ENCODE data around the gene CPPED1. TPM values are rescaled to one million over a fixed set of nuclear protein-coding genes. Genes with fewer than 3 reads are reported as not detected.

Gene CPPED1
- total and polyA plus RNA-seq, 2 experiments from 2014 or later = 6.2 to 7.3 TPM

GRCh38 chr16:12669908-12670307 is 133.8 kb downstream of the CPPED1 start (continued):
- TF ChIP-seq, protein P1, sequence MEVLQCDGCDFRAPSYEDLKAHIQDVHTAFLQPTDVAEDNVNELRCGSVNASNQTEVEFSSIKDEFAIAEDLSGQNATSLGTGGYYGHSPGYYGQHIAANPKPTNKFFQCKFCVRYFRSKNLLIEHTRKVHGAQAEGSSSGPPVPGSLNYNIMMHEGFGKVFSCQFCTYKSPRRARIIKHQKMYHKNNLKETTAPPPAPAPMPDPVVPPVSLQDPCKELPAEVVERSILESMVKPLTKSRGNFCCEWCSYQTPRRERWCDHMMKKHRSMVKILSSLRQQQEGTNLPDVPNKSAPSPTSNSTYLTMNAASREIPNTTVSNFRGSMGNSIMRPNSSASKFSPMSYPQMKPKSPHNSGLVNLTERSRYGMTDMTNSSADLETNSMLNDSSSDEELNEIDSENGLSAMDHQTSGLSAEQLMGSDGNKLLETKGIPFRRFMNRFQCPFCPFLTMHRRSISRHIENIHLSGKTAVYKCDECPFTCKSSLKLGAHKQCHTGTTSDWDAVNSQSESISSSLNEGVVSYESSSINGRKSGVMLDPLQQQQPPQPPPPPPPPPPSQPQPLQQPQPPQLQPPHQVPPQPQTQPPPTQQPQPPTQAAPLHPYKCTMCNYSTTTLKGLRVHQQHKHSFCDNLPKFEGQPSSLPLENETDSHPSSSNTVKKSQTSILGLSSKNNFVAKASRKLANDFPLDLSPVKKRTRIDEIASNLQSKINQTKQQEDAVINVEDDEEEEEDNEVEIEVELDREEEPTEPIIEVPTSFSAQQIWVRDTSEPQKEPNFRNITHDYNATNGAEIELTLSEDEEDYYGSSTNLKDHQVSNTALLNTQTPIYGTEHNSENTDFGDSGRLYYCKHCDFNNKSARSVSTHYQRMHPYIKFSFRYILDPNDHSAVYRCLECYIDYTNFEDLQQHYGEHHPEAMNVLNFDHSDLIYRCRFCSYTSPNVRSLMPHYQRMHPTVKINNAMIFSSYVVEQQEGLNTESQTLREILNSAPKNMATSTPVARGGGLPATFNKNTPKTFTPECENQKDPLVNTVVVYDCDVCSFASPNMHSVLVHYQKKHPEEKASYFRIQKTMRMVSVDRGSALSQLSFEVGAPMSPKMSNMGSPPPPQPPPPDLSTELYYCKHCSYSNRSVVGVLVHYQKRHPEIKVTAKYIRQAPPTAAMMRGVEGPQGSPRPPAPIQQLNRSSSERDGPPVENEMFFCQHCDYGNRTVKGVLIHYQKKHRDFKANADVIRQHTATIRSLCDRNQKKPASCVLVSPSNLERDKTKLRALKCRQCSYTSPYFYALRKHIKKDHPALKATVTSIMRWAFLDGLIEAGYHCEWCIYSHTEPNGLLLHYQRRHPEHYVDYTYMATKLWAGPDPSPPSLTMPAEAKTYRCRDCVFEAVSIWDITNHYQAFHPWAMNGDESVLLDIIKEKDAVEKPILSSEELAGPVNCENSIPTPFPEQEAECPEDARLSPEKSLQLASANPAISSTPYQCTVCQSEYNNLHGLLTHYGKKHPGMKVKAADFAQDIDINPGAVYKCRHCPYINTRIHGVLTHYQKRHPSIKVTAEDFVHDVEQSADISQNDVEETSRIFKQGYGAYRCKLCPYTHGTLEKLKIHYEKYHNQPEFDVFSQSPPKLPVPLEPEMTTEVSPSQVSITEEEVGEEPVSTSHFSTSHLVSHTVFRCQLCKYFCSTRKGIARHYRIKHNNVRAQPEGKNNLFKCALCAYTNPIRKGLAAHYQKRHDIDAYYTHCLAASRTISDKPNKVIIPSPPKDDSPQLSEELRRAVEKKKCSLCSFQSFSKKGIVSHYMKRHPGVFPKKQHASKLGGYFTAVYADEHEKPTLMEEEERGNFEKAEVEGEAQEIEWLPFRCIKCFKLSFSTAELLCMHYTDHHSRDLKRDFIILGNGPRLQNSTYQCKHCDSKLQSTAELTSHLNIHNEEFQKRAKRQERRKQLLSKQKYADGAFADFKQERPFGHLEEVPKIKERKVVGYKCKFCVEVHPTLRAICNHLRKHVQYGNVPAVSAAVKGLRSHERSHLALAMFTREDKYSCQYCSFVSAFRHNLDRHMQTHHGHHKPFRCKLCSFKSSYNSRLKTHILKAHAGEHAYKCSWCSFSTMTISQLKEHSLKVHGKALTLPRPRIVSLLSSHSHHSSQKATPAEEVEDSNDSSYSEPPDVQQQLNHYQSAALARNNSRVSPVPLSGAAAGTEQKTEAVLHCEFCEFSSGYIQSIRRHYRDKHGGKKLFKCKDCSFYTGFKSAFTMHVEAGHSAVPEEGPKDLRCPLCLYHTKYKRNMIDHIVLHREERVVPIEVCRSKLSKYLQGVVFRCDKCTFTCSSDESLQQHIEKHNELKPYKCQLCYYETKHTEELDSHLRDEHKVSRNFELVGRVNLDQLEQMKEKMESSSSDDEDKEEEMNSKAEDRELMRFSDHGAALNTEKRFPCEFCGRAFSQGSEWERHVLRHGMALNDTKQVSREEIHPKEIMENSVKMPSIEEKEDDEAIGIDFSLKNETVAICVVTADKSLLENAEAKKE (CRISPR knock-in tag; IDR thresholded peaks at IDR 0.05) = no peak
- TF ChIP-seq ZNF331 (CRISPR knock-in tag; IDR thresholded peaks at IDR 0.05; ENCODE audit: low read depth) (no peak), JUNB (IDR thresholded peaks at IDR 0.05; ENCODE audit: unreplicated experiment) (no peak)

DNA sequence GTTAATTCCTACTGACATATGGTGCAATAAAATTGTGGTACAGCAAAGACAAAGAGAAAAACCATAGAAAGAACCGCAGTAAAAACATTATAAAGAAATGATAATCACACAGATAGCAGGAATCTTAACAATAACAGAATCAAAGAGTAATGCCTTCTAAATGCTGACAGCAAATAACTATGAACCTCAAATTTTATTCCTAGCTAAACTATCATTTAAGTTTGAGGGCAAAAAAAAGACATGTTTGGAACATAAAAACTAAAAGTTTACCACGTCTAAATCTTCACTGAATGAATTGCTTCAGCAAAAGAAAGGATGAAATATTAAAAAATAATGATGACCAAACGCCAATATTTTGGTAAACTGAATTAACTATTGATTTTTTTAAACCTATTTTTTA is 135.8 kb downstream of the CPPED1 start:
- no peaks in the 10 kb centered on the region for H3K27me3 ChIP-seq (ENCODE audit: insufficient read depth)
- H3K79me2 ChIP-seq (replicated peaks; ENCODE audit: insufficient read depth) = no peaks in the 10 kb centered on the region
- H3F3A ChIP-seq (replicated peaks; ENCODE audit: low read depth) = no peaks in the 10 kb centered on the region
- no peaks in the 10 kb centered on the region for H4K20me1 ChIP-seq (replicated peaks; ENCODE audit: insufficient read depth)
- no peak for ATAC-seq
- H2AFZ ChIP-seq = no peak overlapping the region
- no peak for DNase-seq (ENCODE audit: low spot score)
- H3K4me2 ChIP-seq = no peak overlapping the region
- H3K36me3 Mint-ChIP-seq (ENCODE audit: low read depth) = peaks cover 4% of the 10 kb centered on the region
- no peak overlapping the region for H3K27ac Mint-ChIP-seq
- no peak overlapping the region for H3K4me3 ChIP-seq
- H3K27ac ChIP-seq (ENCODE audit: low read depth) = no peak overlapping the region
- no peak overlapping the region for H3K4me3 Mint-ChIP-seq
- H3K9me3 Mint-ChIP-seq = peaks cover 14% of the 10 kb centered on the region
- no peaks in the 10 kb centered on the region for H3K4me1 ChIP-seq (ENCODE audit: insufficient read depth)
- H3K4me1 Mint-ChIP-seq = no peaks in the 10 kb centered on the region
- no peaks in the 10 kb centered on the region for H3K9me2 ChIP-seq (ENCODE audit: insufficient read depth)
- no peaks in the 10 kb centered on the region for H3K36me3 ChIP-seq (ENCODE audit: insufficient read depth)
- peaks cover 2% of the 10 kb centered on the region for H3K27me3 Mint-ChIP-seq (ENCODE audit: insufficient read depth, low read depth, poor library complexity)
- TF ChIP-seq EZH2phosphoT487 (IDR thresholded peaks at IDR 0.05; ENCODE audit: unreplicated experiment) (no peak), POLR2AphosphoS5 (IDR thresholded peaks at IDR 0.05; ENCODE audit: low read depth) (no peak), ZNF331 (CRISPR knock-in tag; IDR thresholded peaks at IDR 0.05; ENCODE audit: low read depth) (no peak), ZNF114 (CRISPR knock-in tag; IDR thresholded peaks at IDR 0.05) (no peak), STAT1 (IDR thresholded peaks at IDR 0.05; ENCODE audit: unreplicated experiment) (no peak), JUNB (IDR thresholded peaks at IDR 0.05; ENCODE audit: unreplicated experiment) (no peak), ETS1 (IDR thresholded peaks at IDR 0.05) (no peak), CREB1 (CRISPR knock-in tag; IDR thresholded peaks at IDR 0.05; ENCODE audit: low read depth) (no peak), REST (IDR thresholded peaks at IDR 0.05; ENCODE audit: unreplicated experiment) (no peak), EZH2 (IDR thresholded peaks at IDR 0.05; ENCODE audit: low read depth, unreplicated experiment) (no peak), NANOG (IDR thresholded peaks at IDR 0.05; ENCODE audit: borderline replicate concordance) (no peak)
- TF ChIP-seq, protein P2, sequence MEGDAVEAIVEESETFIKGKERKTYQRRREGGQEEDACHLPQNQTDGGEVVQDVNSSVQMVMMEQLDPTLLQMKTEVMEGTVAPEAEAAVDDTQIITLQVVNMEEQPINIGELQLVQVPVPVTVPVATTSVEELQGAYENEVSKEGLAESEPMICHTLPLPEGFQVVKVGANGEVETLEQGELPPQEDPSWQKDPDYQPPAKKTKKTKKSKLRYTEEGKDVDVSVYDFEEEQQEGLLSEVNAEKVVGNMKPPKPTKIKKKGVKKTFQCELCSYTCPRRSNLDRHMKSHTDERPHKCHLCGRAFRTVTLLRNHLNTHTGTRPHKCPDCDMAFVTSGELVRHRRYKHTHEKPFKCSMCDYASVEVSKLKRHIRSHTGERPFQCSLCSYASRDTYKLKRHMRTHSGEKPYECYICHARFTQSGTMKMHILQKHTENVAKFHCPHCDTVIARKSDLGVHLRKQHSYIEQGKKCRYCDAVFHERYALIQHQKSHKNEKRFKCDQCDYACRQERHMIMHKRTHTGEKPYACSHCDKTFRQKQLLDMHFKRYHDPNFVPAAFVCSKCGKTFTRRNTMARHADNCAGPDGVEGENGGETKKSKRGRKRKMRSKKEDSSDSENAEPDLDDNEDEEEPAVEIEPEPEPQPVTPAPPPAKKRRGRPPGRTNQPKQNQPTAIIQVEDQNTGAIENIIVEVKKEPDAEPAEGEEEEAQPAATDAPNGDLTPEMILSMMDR (conservative IDR thresholded peaks at IDR 0.05; ENCODE audit: low read depth in 2 of 2) = no peak

Data from GM23338 (cell line).